ENCODE data around the gene MINDY4. TPM values are rescaled to one million over a fixed set of nuclear protein-coding genes. Genes with fewer than 3 reads are reported as not detected.

Gene MINDY4
- total and polyA plus RNA-seq, 2 donors, result 1.5 to 1.7 TPM

DNA sequence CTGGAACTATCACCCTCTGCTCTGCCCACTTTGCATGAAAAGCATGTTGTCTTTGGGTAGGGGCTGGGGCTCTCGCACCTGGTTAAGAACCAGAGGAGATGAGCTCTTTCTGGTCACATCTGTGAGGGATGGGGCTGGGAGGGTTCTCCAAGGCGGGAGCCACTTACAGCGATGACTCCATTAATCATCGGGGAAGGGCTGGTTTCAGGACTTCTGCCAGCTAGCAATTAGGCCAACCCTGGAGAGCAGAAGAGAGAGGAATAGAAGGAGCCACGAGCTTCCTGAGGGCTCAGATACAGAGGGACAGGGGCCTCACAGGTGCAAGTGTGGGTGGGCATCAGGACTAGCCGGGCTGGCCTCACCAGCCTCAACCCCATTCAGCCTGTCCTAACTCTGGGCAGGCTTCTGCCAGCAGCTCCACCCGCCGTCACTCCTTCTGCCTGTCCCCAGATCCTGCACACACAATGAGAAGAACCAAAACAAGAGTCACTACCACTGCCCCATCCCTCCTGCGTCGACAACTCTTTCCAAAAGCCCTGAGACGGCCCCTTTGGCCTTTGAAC lies 148.9 kb downstream of the MINDY4 start:
- no peaks in the 10 kb centered on the region for H3K4me1 ChIP-seq (ENCODE audit: control insufficient read depth in 2 of 2, insufficient read depth in 2 of 2, low read length in 2 of 2)
- no peak for DNase-seq (ENCODE audit: low read depth in 6 of 9, low spot score in 9 of 9)
- H3K27me3 ChIP-seq (ENCODE audit: control insufficient read depth in 2 of 2, insufficient read depth in 1 of 2, low read length in 1 of 2), result no peaks in the 10 kb centered on the region
- H3K27ac ChIP-seq (ENCODE audit: low read depth in 1 of 2, low read length in 1 of 2), result no peak overlapping the region
- no peak overlapping the region for H3K4me3 ChIP-seq (ENCODE audit: low read length in 2 of 2)
- H3K36me3 ChIP-seq (ENCODE audit: control insufficient read depth in 2 of 2, insufficient read depth in 2 of 2, low read length in 1 of 2), result no peaks in the 10 kb centered on the region
- H3K9me3 ChIP-seq (ENCODE audit: control insufficient read depth in 2 of 2, insufficient read depth in 1 of 2, low read length in 1 of 2), result no peaks in the 10 kb centered on the region
- WGBS, result 90% methylated on average over 11 of the region's 11 CpGs

DNA sequence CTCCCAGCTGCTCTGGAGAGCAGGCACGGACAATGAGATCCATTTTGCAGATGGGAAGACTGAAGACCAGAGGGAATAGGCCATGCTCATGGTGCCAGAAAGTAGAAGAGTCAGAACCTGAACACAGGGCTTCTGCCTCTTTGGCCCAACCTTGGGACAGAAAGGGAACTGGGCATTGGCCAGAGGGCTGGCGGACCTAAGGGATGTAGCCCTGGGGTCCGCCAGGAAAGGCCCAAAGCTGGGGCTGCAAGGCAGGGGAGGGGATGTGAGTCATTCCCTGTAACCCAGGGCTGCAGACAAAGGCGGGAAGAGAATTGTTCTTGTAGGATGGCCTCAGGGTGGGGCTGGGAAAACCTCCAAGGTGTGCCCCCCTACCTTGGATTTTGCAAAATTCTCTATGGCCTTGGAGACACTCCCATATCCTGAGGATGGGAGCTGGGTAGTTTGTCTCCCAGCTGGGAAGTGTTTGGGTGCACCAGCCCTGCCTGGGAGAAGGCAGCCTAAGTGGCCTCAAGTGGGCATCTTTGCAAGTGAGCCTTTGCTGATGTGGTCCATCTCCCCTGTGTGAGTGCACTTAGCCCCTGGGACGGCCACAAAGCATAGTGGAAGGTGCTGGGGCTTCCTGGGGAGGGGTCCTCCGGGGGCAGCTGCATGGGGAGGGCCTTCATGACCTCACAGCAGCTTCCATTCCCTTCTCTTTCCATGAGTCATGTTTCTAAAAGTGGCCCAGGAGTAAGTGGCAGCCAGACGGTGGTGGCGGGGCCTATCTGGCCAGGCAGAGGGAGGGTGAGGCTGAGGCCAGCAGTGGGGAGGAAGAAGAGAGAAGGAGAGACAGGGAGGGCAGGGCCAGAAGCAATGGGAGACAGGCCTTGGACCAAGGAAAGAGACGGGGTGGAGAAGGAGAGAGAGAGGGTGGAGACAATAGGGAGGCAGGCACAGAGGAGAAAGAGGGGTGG lies 149.6 kb downstream of the MINDY4 start:
- H3K4me1 ChIP-seq (ENCODE audit: control insufficient read depth in 2 of 2, insufficient read depth in 2 of 2, low read length in 2 of 2), result no peaks in the 10 kb centered on the region
- no peak overlapping the region for H3K4me3 ChIP-seq (ENCODE audit: low read length in 2 of 2)
- no peak overlapping the region for H3K27ac ChIP-seq (ENCODE audit: low read depth in 1 of 2, low read length in 1 of 2)
- no peaks in the 10 kb centered on the region for H3K27me3 ChIP-seq (ENCODE audit: control insufficient read depth in 2 of 2, insufficient read depth in 1 of 2, low read length in 1 of 2)
- H3K9me3 ChIP-seq (ENCODE audit: control insufficient read depth in 2 of 2, insufficient read depth in 1 of 2, low read length in 1 of 2), result no peaks in the 10 kb centered on the region
- WGBS, result 79% methylated on average over 9 of the region's 9 CpGs
- no peaks in the 10 kb centered on the region for H3K36me3 ChIP-seq (ENCODE audit: control insufficient read depth in 2 of 2, insufficient read depth in 2 of 2, low read length in 1 of 2)
- no peak for DNase-seq (ENCODE audit: low read depth in 6 of 9, low spot score in 9 of 9)

DNA sequence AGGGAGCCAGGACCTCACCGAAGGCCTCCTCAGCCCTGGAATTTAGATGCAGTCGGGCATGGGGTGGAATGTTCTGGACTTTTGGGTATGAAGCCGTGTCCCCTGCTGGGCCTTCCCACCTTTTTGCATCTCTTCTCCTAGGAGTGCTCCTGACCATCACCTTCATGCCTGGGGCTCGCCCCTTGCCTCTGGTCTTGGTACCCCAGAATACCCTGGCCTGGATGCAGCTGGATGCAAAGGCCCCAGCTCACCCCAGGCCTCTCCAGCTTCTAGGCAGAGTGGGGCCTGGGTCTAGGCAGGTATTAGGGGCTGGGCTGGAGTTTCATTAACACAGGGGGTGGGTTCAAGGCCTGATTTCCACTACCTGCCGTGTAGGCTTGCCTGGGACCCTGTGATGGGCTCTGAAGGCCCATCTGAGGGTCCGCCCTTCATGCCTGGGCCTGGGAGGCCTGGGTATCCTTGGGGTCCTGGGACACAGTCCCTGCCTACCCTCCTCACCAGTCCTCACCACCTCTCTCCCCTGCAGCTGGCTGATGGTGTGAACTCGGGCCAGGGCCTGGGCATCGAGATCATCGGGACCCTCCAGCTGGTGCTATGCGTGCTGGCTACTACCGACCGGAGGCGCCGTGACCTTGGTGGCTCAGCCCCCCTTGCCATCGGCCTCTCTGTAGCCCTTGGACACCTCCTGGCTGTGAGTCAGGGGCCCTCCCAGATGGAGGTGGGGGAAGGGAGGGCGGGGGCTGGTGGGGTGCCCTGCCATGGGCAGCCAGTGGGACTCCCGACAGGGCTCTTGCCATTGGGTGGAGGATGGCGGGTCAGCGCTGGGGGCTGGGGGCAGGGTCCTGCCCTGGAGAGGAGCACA lies 150.6 kb downstream of the MINDY4 start:
- H3K4me1 ChIP-seq (ENCODE audit: control insufficient read depth in 2 of 2, insufficient read depth in 2 of 2, low read length in 2 of 2), result no peaks in the 10 kb centered on the region
- 96% methylated on average over 19 of the region's 19 CpGs for WGBS

DNA sequence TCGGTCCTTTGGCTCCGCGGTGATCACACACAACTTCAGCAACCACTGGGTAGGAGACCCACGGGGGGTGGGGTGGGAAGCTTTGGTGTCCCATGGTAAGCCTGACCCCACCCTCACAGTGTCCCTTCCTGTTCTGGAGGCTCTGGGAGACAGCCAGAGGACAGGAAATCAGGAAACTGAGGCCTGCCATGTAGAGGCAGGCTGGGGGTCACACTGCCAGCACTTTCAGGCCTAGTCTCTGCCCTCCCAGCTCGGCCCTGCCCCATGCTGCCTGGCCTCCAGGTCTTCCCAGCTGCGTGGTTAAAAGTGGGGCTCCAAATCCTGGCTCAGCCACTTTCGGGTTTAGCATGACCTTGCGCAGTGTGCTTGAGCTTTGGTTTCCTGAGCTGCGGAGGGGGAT lies 151.4 kb downstream of the MINDY4 start:
- Histone ChIP-seq H3K4me3 (ENCODE audit: low read length in 2 of 2) (no peak overlapping the region), H3K4me1 (ENCODE audit: control insufficient read depth in 2 of 2, insufficient read depth in 2 of 2, low read length in 2 of 2) (no peaks in the 10 kb centered on the region), H3K27me3 (ENCODE audit: control insufficient read depth in 2 of 2, insufficient read depth in 1 of 2, low read length in 1 of 2) (no peaks in the 10 kb centered on the region), H3K36me3 (ENCODE audit: control insufficient read depth in 2 of 2, insufficient read depth in 2 of 2, low read length in 1 of 2) (no peaks in the 10 kb centered on the region), H3K27ac (ENCODE audit: low read depth in 1 of 2, low read length in 1 of 2) (no peak overlapping the region), H3K9me3 (ENCODE audit: control insufficient read depth in 2 of 2, insufficient read depth in 1 of 2, low read length in 1 of 2) (peaks cover 0 to 4% of the 10 kb centered on the region in 2 donors)
- WGBS, result 96% methylated on average over 9 of the region's 9 CpGs
- no peak for DNase-seq (ENCODE audit: low read depth in 6 of 9, low spot score in 9 of 9)

More for the DNA sequence above, 150.6 kb downstream of the MINDY4 start:
- H3K27me3 ChIP-seq (ENCODE audit: control insufficient read depth in 2 of 2, insufficient read depth in 1 of 2, low read length in 1 of 2), result no peaks in the 10 kb centered on the region
- H3K36me3 ChIP-seq (ENCODE audit: control insufficient read depth in 2 of 2, insufficient read depth in 2 of 2, low read length in 1 of 2), result no peaks in the 10 kb centered on the region
- DNase-seq (ENCODE audit: low read depth in 6 of 9, low spot score in 9 of 9), result no peak
- H3K4me3 ChIP-seq (ENCODE audit: low read length in 2 of 2), result no peak overlapping the region
- H3K27ac ChIP-seq (ENCODE audit: low read depth in 1 of 2, low read length in 1 of 2), result no peak overlapping the region
- no peaks in the 10 kb centered on the region for H3K9me3 ChIP-seq (ENCODE audit: control insufficient read depth in 2 of 2, insufficient read depth in 1 of 2, low read length in 1 of 2)

DNA sequence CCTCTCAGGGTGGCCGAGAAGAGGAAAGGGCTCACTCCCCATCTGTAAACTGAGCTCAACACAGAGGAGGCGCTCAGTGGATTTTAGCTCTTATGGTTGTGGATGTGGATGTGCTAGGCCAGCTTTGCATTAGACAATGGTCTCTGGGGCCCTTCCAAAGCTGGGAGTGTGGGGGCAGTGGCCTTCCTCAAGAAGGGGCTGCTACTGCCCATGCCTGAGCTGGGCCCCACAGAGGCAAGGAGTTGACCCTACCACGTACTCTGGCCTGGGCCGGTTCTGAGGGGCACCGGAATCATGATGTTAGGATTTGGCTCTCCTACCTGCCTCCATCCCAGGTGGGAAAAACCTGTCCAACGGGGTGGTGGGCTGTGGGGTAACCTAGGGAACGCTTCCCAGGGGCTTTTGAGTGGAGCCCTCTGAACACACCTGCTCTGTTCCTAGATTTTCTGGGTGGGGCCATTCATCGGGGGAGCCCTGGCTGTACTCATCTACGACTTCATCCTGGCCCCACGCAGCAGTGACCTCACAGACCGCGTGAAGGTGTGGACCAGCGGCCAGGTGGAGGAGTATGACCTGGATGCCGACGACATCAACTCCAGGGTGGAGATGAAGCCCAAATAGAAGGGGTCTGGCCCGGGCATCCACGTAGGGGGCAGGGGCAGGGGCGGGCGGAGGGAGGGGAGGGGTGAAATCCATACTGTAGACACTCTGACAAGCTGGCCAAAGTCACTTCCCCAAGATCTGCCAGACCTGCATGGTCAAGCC lies 152.0 kb downstream of the MINDY4 start:
- WGBS, result 96% methylated on average over 19 of the region's 19 CpGs
- Histone ChIP-seq H3K27me3 (ENCODE audit: control insufficient read depth in 2 of 2, insufficient read depth in 1 of 2, low read length in 1 of 2) (no peaks in the 10 kb centered on the region), H3K9me3 (ENCODE audit: control insufficient read depth in 2 of 2, insufficient read depth in 1 of 2, low read length in 1 of 2) (peaks cover 0 to 4% of the 10 kb centered on the region in 2 donors), H3K4me1 (ENCODE audit: control insufficient read depth in 2 of 2, insufficient read depth in 2 of 2, low read length in 2 of 2) (no peaks in the 10 kb centered on the region), H3K4me3 (ENCODE audit: low read length in 2 of 2) (no peak overlapping the region), H3K36me3 (ENCODE audit: control insufficient read depth in 2 of 2, insufficient read depth in 2 of 2, low read length in 1 of 2) (no peaks in the 10 kb centered on the region), H3K27ac (ENCODE audit: low read depth in 1 of 2, low read length in 1 of 2) (no peak overlapping the region)
- DNase-seq (ENCODE audit: low read depth in 6 of 9, low spot score in 9 of 9), result no peak

DNA sequence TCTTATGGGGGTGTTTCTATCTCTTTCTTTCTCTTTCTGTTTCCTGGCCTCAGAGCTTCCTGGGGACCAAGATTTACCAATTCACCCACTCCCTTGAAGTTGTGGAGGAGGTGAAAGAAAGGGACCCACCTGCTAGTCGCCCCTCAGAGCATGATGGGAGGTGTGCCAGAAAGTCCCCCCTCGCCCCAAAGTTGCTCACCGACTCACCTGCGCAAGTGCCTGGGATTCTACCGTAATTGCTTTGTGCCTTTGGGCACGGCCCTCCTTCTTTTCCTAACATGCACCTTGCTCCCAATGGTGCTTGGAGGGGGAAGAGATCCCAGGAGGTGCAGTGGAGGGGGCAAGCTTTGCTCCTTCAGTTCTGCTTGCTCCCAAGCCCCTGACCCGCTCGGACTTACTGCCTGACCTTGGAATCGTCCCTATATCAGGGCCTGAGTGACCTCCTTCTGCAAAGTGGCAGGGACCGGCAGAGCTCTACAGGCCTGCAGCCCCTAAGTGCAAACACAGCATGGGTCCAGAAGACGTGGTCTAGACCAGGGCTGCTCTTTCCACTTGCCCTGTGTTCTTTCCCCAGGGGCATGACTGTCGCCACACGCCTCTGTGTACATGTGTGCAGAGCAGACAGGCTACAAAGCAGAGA lies 152.7 kb downstream of the MINDY4 start:
- Histone ChIP-seq H3K27me3 (ENCODE audit: control insufficient read depth in 2 of 2, insufficient read depth in 1 of 2, low read length in 1 of 2) (no peaks in the 10 kb centered on the region), H3K27ac (ENCODE audit: low read depth in 1 of 2, low read length in 1 of 2) (no peak overlapping the region), H3K4me3 (ENCODE audit: low read length in 2 of 2) (no peak overlapping the region), H3K4me1 (ENCODE audit: control insufficient read depth in 2 of 2, insufficient read depth in 2 of 2, low read length in 2 of 2) (no peaks in the 10 kb centered on the region), H3K36me3 (ENCODE audit: control insufficient read depth in 2 of 2, insufficient read depth in 2 of 2, low read length in 1 of 2) (no peaks in the 10 kb centered on the region), H3K9me3 (ENCODE audit: control insufficient read depth in 2 of 2, insufficient read depth in 1 of 2, low read length in 1 of 2) (peaks cover 0 to 4% of the 10 kb centered on the region in 2 donors)
- WGBS, result 94% methylated on average over 13 of the region's 13 CpGs
- DNase-seq (ENCODE audit: low read depth in 6 of 9, low spot score in 9 of 9), result no peak

DNA sequence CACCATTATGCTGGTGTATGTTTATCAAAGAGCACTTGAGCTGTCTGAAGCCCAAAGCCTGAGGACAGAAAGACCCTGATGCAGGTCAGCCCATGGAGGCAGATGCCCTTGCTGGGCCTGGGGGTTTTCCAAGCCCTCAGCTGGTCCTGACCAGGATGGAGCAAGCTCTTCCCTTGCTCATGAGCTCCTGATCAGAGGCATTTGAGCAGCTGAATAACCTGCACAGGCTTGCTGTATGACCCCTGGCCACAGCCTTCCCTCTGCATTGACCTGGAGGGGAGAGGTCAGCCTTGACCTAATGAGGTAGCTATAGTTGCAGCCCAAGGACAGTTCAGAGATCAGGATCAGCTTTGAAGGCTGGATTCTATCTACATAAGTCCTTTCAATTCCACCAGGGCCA lies 153.4 kb downstream of the MINDY4 start:
- Histone ChIP-seq H3K27ac (ENCODE audit: low read depth in 1 of 2, low read length in 1 of 2) (no peak overlapping the region), H3K4me3 (ENCODE audit: low read length in 2 of 2) (no peak overlapping the region), H3K27me3 (ENCODE audit: control insufficient read depth in 2 of 2, insufficient read depth in 1 of 2, low read length in 1 of 2) (no peaks in the 10 kb centered on the region), H3K36me3 (ENCODE audit: control insufficient read depth in 2 of 2, insufficient read depth in 2 of 2, low read length in 1 of 2) (no peaks in the 10 kb centered on the region), H3K4me1 (ENCODE audit: control insufficient read depth in 2 of 2, insufficient read depth in 2 of 2, low read length in 2 of 2) (no peaks in the 10 kb centered on the region), H3K9me3 (ENCODE audit: control insufficient read depth in 2 of 2, insufficient read depth in 1 of 2, low read length in 1 of 2) (peaks cover 0 to 4% of the 10 kb centered on the region in 2 donors)
- no peak for DNase-seq (ENCODE audit: low read depth in 6 of 9, low spot score in 9 of 9)

DNA sequence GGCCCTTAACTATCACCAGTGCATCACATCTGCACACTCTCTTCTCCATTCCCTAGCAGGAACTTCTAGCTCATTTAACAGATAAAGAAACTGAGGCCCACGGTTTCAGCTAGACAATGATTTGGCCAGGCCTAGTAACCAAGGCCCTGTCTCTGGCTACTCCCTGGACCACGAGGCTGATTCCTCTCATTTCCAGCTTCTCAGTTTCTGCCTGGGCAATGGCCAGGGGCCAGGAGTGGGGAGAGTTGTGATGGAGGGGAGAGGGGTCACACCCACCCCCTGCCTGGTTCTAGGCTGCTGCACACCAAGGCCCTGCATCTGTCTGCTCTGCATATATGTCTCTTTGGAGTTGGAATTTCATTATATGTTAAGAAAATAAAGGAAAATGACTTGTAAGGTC lies 153.9 kb downstream of the MINDY4 start:
- Histone ChIP-seq H3K9me3 (ENCODE audit: control insufficient read depth in 2 of 2, insufficient read depth in 1 of 2, low read length in 1 of 2) (peaks cover 0 to 4% of the 10 kb centered on the region in 2 donors), H3K27ac (ENCODE audit: low read depth in 1 of 2, low read length in 1 of 2) (no peak overlapping the region), H3K36me3 (ENCODE audit: control insufficient read depth in 2 of 2, insufficient read depth in 2 of 2, low read length in 1 of 2) (no peaks in the 10 kb centered on the region), H3K27me3 (ENCODE audit: control insufficient read depth in 2 of 2, insufficient read depth in 1 of 2, low read length in 1 of 2) (no peaks in the 10 kb centered on the region), H3K4me1 (ENCODE audit: control insufficient read depth in 2 of 2, insufficient read depth in 2 of 2, low read length in 2 of 2) (no peaks in the 10 kb centered on the region), H3K4me3 (ENCODE audit: low read length in 2 of 2) (no peak overlapping the region)
- WGBS, result 86% methylated on average over 2 of the region's 2 CpGs
- no peak for DNase-seq (ENCODE audit: low read depth in 6 of 9, low spot score in 9 of 9)
